Hypothalamus (tissue), 51 donors: ENCODE data around the gene HOXB5.

Experiments used
- DNase-seq, 51 donors: peaks; one replicate each; lab custom pipeline; 2025; lab: John Stamatoyannopoulos, UW

HOXB5 gene

GRCh38 chr17:48565925-48566710, 27.5 kb downstream of the HOXB5 start:
- no peak for DNase-seq

- DNase-seq = no peak
Measured at GRCh38 chr17:48565022-48565554, 28.5 kb downstream of the HOXB5 start.

GRCh38 chr17:48564188-48565021, 29.2 kb downstream of the HOXB5 start:
- DNase-seq = no peak

- DNase-seq = no peak
Measured at GRCh38 chr17:48563867-48564187, 29.8 kb downstream of the HOXB5 start.

- no peak for DNase-seq
Measured at GRCh38 chr17:48563385-48563838, 30.2 kb downstream of the HOXB5 start.

GRCh38 chr17:48562934-48563333, 30.6 kb downstream of the HOXB5 start:
- no peak for DNase-seq

GRCh38 chr17:48561884-48562810, 31.4 kb downstream of the HOXB5 start:
- DNase-seq = no peak

GRCh38 chr17:48559840-48560817, 33.5 kb downstream of the HOXB5 start:
- no peak for DNase-seq

- DNase-seq = no peak
Measured at GRCh38 chr17:48559122-48559839, 34.3 kb downstream of the HOXB5 start.

GRCh38 chr17:48558831-48559121, 34.8 kb downstream of the HOXB5 start:
- DNase-seq = no peak

- DNase-seq = no peak
Measured at GRCh38 chr17:48558057-48558830, 35.3 kb downstream of the HOXB5 start.

- no peak for DNase-seq
Measured at GRCh38 chr17:48556576-48557401, 36.8 kb downstream of the HOXB5 start.

GRCh38 chr17:48556229-48556575, 37.4 kb downstream of the HOXB5 start:
- no peak for DNase-seq

- no peak for DNase-seq
Measured at GRCh38 chr17:48555258-48556228, 38.0 kb downstream of the HOXB5 start.

- no peak for DNase-seq
Measured at GRCh38 chr17:48554412-48555257, 38.9 kb downstream of the HOXB5 start.
